Measurements from ENCODE around the gene IFRD1.

The IFRD1 gene

GRCh38 chr7:112449902-112450806 is at the start of gene IFRD1:
IFRD1 (plus strand) TSS chr7:112450460; CDS start chr7:112450689, 229 bp downstream.
- TF ChIP-seq ISL1 (CRISPR knock-in tag; IDR thresholded peaks at IDR 0.05) (no peak), ARNTL (CRISPR knock-in tag; IDR thresholded peaks at IDR 0.05; ENCODE audit: borderline replicate concordance, low read depth) (no peak), ZFP30 (CRISPR knock-in tag; IDR thresholded peaks at IDR 0.05) (no peak), ZC3H10 (CRISPR knock-in tag; IDR thresholded peaks at IDR 0.05) (no peak), ZNF8 (CRISPR knock-in tag; IDR thresholded peaks at IDR 0.05) (no peak), TCF4 (CRISPR knock-in tag; IDR thresholded peaks at IDR 0.05; ENCODE audit: borderline replicate concordance) (no peak), CREB5 (CRISPR knock-in tag; IDR thresholded peaks at IDR 0.05; ENCODE audit: low read depth) (peak; percentile 53; the same call in 1 of the 2 replicates), BACH2 (CRISPR knock-in tag; IDR thresholded peaks at IDR 0.05; ENCODE audit: borderline replicate concordance) (no peak), OSR1 (CRISPR knock-in tag; IDR thresholded peaks at IDR 0.05) (no peak), PPARA (CRISPR knock-in tag; IDR thresholded peaks at IDR 0.05; ENCODE audit: borderline replicate concordance) (peak; percentile 87; the same call in 1 of the 2 replicates), RARB (CRISPR knock-in tag; IDR thresholded peaks at IDR 0.05) (no peak), ZNF565 (CRISPR knock-in tag; conservative IDR thresholded peaks at IDR 0.05; ENCODE audit: low read depth) (no peak), SNAI2 (CRISPR knock-in tag; IDR thresholded peaks at IDR 0.05) (no peak), POU6F1 (CRISPR knock-in tag; IDR thresholded peaks at IDR 0.05; ENCODE audit: borderline replicate concordance, low read depth) (0 out of 2 replicates have a peak, but pooled peaks have one; percentile 75), ZNF70 (CRISPR knock-in tag; IDR thresholded peaks at IDR 0.05) (no peak), TSHZ2 (CRISPR knock-in tag; IDR thresholded peaks at IDR 0.05) (no peak), ESRRG (CRISPR knock-in tag; IDR thresholded peaks at IDR 0.05) (no peak), PATZ1 (CRISPR knock-in tag; IDR thresholded peaks at IDR 0.05; ENCODE audit: borderline replicate concordance) (peak; percentile 82; the same call in 1 of the 2 replicates), TOX (CRISPR knock-in tag; IDR thresholded peaks at IDR 0.05; ENCODE audit: borderline replicate concordance) (no peak), CSDC2 (CRISPR knock-in tag; IDR thresholded peaks at IDR 0.05) (no peak), CSRNP3 (CRISPR knock-in tag; IDR thresholded peaks at IDR 0.05) (peak; percentile 83), GLIS3 (CRISPR knock-in tag; IDR thresholded peaks at IDR 0.05) (no peak), ZFP3 (CRISPR knock-in tag; IDR thresholded peaks at IDR 0.05) (peak; percentile 64; the same call in 1 of the 2 replicates)

GRCh38 chr7:112404321-112404720 is 45.9 kb upstream of the IFRD1 start:
- no peak for TF ChIP-seq TOX (CRISPR knock-in tag; IDR thresholded peaks at IDR 0.05; ENCODE audit: borderline replicate concordance)
- TF ChIP-seq ARNTL (CRISPR knock-in tag; IDR thresholded peaks at IDR 0.05; ENCODE audit: borderline replicate concordance, low read depth): no peak
- no peak for TF ChIP-seq PPARA (CRISPR knock-in tag; IDR thresholded peaks at IDR 0.05; ENCODE audit: borderline replicate concordance)
- TF ChIP-seq ZFP30 (CRISPR knock-in tag; IDR thresholded peaks at IDR 0.05): no peak
- TF ChIP-seq ZC3H10 (CRISPR knock-in tag; IDR thresholded peaks at IDR 0.05): no peak
- TF ChIP-seq ESRRG (CRISPR knock-in tag; IDR thresholded peaks at IDR 0.05): no peak
- TF ChIP-seq ZNF565 (CRISPR knock-in tag; conservative IDR thresholded peaks at IDR 0.05; ENCODE audit: low read depth): no peak
- TF ChIP-seq BACH2 (CRISPR knock-in tag; IDR thresholded peaks at IDR 0.05; ENCODE audit: borderline replicate concordance): no peak
- no peak for TF ChIP-seq RARB (CRISPR knock-in tag; IDR thresholded peaks at IDR 0.05)
- no peak for TF ChIP-seq CREB5 (CRISPR knock-in tag; IDR thresholded peaks at IDR 0.05; ENCODE audit: low read depth)
- TF ChIP-seq CSDC2 (CRISPR knock-in tag; IDR thresholded peaks at IDR 0.05): no peak
- TF ChIP-seq ZNF70 (CRISPR knock-in tag; IDR thresholded peaks at IDR 0.05): no peak
- no peak for TF ChIP-seq OSR1 (CRISPR knock-in tag; IDR thresholded peaks at IDR 0.05)
- TF ChIP-seq POU6F1 (CRISPR knock-in tag; IDR thresholded peaks at IDR 0.05; ENCODE audit: borderline replicate concordance, low read depth): no peak
- TF ChIP-seq ZNF8 (CRISPR knock-in tag; IDR thresholded peaks at IDR 0.05): no peak
- no peak for TF ChIP-seq ISL1 (CRISPR knock-in tag; IDR thresholded peaks at IDR 0.05)
- TF ChIP-seq TCF4 (CRISPR knock-in tag; IDR thresholded peaks at IDR 0.05; ENCODE audit: borderline replicate concordance): no peak
- no peak for TF ChIP-seq GLIS3 (CRISPR knock-in tag; IDR thresholded peaks at IDR 0.05)
- no peak for ATAC-seq

More at GRCh38 chr7:112449902-112450806, at the start of gene IFRD1:
- peak; percentile 92 for ATAC-seq

Data from SK-N-SH treated with all-trans-retinoic acid at 6 μM for 48 hours (cell line).